Right lobe of liver (tissue), 4 donors: Measurements from ENCODE around the gene SLPI.

Experiments used
- CTCF ChIP-seq, 4 donors: fragments of 200-600 bp in 3 of 4; fragments of 450-650 bp in 1 of 4; IDR thresholded peaks; one replicate each; pipeline versions ENCODE4 v1.5.1 to v1.8.0; 2016 to 2022; ENCODE audit warnings: antibody characterized with exemption in 4 of 4, mild to moderate bottlenecking in 2 of 4
- POLR2A ChIP-seq: fragments of 450-650 bp; IDR thresholded peaks from one replicate; pipeline ENCODE4 v1.6.1; 2017; ENCODE audit warnings: antibody characterized with exemption, mild to moderate bottlenecking
- donor health status: DM: no; HTN: no; CAD: no.
- donor health status: DM: no; HTN: no; CAD: no.
- donor health status: DM: no; HTN: yes; CAD: no.

GRCh38 chr20:45300961-45301360 lies 46.6 kb upstream of the SLPI start:
- TF ChIP-seq CTCF (IDR thresholded peaks at IDR 0.05) (no peak), POLR2A (no peak)
